Ascending aorta (tissue), 2 donors: Measurements from ENCODE around the gene CLCA4. TPM values are rescaled to one million over a fixed set of nuclear protein-coding genes. Genes with fewer than 3 reads are reported as not detected.
"Not testable (repeated sequence)": the region's sequence is repeated elsewhere in the genome, so short reads cannot be mapped to it uniquely, and the experiment has no call there.

Experiments
- DNase-seq, 2 donors: peaks; one replicate each; pipeline ENCODE4 v3.0.0-alpha.2; 2019; ENCODE audit warnings: low spot score in 2 of 2
- H3K27ac ChIP-seq, 2 donors: fragments of 200-600 bp; sonication (generic); one replicate each; pipeline ENCODE4 v1.5.1; 2016 to 2017; ENCODE audit warnings: mild to moderate bottlenecking in 1 of 2
- H3K27me3 ChIP-seq: fragments of 200-600 bp; sonication (generic); one replicate; pipeline ENCODE4 v1.5.1; 2017
- H3K36me3 ChIP-seq, 2 donors: fragments of 200-600 bp; sonication (generic); one replicate each; pipeline ENCODE4 v1.5.1; 2016
- H3K4me1 ChIP-seq, 2 donors: fragments of 200-600 bp; sonication (generic); one replicate each; pipeline ENCODE4 v1.5.1; 2016 to 2017; ENCODE audit warnings: mild to moderate bottlenecking in 1 of 2
- H3K4me3 ChIP-seq, 2 donors: fragments of 200-600 bp; sonication (generic); one replicate each; pipeline ENCODE4 v1.5.1; 2016 to 2017; ENCODE audit warnings: mild to moderate bottlenecking in 1 of 2
- H3K9me3 ChIP-seq, 2 donors: fragments of 200-600 bp; sonication (generic); one replicate each; pipeline ENCODE4 v1.5.1; 2016
- intact Hi-C: fragments of 100-400 bp; cut with DNase I; formaldehyde crosslinking; loops from one replicate; pipeline ENCODE4 v1.15.1; 2023
- total RNA-seq: library from RNA; depleted of rRNA; stranded (reverse); fragments of >200 nt; gene quantifications from one replicate; pipeline ENCODE4 v1.1.0, GENCODE V29; 2016
- TF ChIP-seq, protein P1 (sequence below), 3 experiments: fragments of 200-600 bp in 2 of 3; fragments of 450-650 bp in 1 of 3; sonication (generic) in 2 of 3; IDR thresholded peaks; one replicate each; pipeline ENCODE4 v1.5.1; 2016 to 2019; ENCODE audit warnings: antibody characterized with exemption in 3 of 3, mild to moderate bottlenecking in 1 of 3, moderate library complexity in 1 of 3

CLCA4 gene
- not detected for total RNA-seq

- TF ChIP-seq, protein P1, sequence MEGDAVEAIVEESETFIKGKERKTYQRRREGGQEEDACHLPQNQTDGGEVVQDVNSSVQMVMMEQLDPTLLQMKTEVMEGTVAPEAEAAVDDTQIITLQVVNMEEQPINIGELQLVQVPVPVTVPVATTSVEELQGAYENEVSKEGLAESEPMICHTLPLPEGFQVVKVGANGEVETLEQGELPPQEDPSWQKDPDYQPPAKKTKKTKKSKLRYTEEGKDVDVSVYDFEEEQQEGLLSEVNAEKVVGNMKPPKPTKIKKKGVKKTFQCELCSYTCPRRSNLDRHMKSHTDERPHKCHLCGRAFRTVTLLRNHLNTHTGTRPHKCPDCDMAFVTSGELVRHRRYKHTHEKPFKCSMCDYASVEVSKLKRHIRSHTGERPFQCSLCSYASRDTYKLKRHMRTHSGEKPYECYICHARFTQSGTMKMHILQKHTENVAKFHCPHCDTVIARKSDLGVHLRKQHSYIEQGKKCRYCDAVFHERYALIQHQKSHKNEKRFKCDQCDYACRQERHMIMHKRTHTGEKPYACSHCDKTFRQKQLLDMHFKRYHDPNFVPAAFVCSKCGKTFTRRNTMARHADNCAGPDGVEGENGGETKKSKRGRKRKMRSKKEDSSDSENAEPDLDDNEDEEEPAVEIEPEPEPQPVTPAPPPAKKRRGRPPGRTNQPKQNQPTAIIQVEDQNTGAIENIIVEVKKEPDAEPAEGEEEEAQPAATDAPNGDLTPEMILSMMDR (IDR thresholded peaks at IDR 0.05): no peak
- no peak within 1 kb of the TSS for H3K4me3 ChIP-seq
- no peaks in the 10 kb centered on the region for H3K27me3 ChIP-seq
- DNase-seq: no peak
- H3K27ac ChIP-seq: no peak within 1 kb of the TSS
- intact Hi-C loops: no loop called here
- no peaks in the 10 kb centered on the region for H3K4me1 ChIP-seq
- no peaks in the 10 kb centered on the region for H3K36me3 ChIP-seq
- no peaks in the 10 kb centered on the region for H3K9me3 ChIP-seq
Observed at GRCh38 chr1:86546787-86547221, at the start of gene CLCA4. Gene CLCA4, plus strand, starts transcription at chr1:86547078. Its CDS starts 42 bp downstream, at chr1:86547120.

- no peaks in the 10 kb centered on the region for H3K36me3 ChIP-seq
- no peak overlapping the region for H3K4me3 ChIP-seq
- no peaks in the 10 kb centered on the region for H3K9me3 ChIP-seq
- no peaks in the 10 kb centered on the region for H3K4me1 ChIP-seq
- intact Hi-C loops: no loop called here
- H3K27ac ChIP-seq: no peak overlapping the region
- TF ChIP-seq, protein P1 (IDR thresholded peaks at IDR 0.05): no peak
- no peak for DNase-seq
- no peaks in the 10 kb centered on the region for H3K27me3 ChIP-seq
Observed at GRCh38 chr1:86498281-86498680, 48.6 kb upstream of the CLCA4 start.

- TF ChIP-seq, protein P1 (IDR thresholded peaks at IDR 0.05): peak; percentile 47 to 72 (median 59)
- no peaks in the 10 kb centered on the region for H3K9me3 ChIP-seq
- H3K4me1 ChIP-seq: no peaks in the 10 kb centered on the region
- H3K27me3 ChIP-seq: no peaks in the 10 kb centered on the region
- no peak overlapping the region for H3K27ac ChIP-seq
- H3K36me3 ChIP-seq: no peaks in the 10 kb centered on the region
- intact Hi-C loops: no loop called here
- DNase-seq: no peak
- H3K4me3 ChIP-seq: no peak overlapping the region
Observed at GRCh38 chr1:86499987-86500593, 46.8 kb upstream of the CLCA4 start.

- no peaks in the 10 kb centered on the region for H3K36me3 ChIP-seq
- TF ChIP-seq, protein P1 (IDR thresholded peaks at IDR 0.05): no peak
- DNase-seq: no peak
- no peaks in the 10 kb centered on the region for H3K9me3 ChIP-seq
- intact Hi-C loops: no loop called here
- no peaks in the 10 kb centered on the region for H3K4me1 ChIP-seq
- no peak overlapping the region for H3K27ac ChIP-seq
- no peak overlapping the region for H3K4me3 ChIP-seq
- no peaks in the 10 kb centered on the region for H3K27me3 ChIP-seq
Observed at GRCh38 chr1:86500714-86501113, 46.2 kb upstream of the CLCA4 start.

- not testable (repeated sequence) for H3K36me3 ChIP-seq, H3K27me3 ChIP-seq, H3K9me3 ChIP-seq, H3K27ac ChIP-seq, H3K4me1 ChIP-seq, DNase-seq
- peak overlapping the region; percentile 21 to 31 for H3K4me3 ChIP-seq
- TF ChIP-seq, protein P1 (IDR thresholded peaks at IDR 0.05): peak in 1 of 3 experiments; percentile 39
- intact Hi-C loops: loop anchor here (2.0 kb wide), 1 partner anchor 121 kb away; no protein-coding TSS in a partner anchor
Observed at GRCh38 chr1:86502125-86502646, 44.7 kb upstream of the CLCA4 start.
